ENCODE results near the gene PCSK5. TPM values are rescaled to one million over a fixed set of nuclear protein-coding genes. Genes with fewer than 3 reads are reported as not detected.

Gene PCSK5
- total RNA-seq, 1 experiment from 2014 or later = 7.5 TPM

DNA sequence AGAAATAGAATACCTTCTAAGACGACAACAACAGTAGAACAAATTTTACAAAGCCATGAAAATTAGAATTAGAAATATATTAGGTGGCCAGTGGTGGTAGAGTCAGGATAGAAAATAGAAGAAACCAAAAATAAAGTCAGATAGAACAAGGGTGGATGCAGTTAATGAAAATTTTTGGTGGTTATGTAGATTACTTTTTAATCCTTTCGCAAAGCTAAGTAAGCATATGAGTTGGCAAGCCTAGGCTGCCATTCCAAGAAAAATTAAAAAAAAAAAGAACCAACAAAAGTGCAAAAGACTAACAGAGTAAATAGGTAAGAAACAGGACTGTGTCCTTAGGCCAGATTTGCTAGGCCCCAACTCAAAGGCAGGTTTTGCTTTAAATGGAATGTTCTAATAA lies 56.8 kb downstream of the PCSK5 start:
- no CpG with 5 or more reads among the region's 2 CpGs for WGBS (ENCODE audit: extremely low coverage, insufficient read length, low lambda C conversion rate)
- H3K36me3 Mint-ChIP-seq (ENCODE audit: insufficient read depth in 1 of 3, low read depth in 3 of 3) = peaks cover 0 to 9% (median 2%) of the 10 kb centered on the region in 3 experiments; a peak in 3 of 7 replicates
- DNase-seq = no peak
- Histone ChIP-seq H2BK12ac (ENCODE audit: insufficient read length, low read depth, low read length) (no peak overlapping the region), H3K79me1 (ENCODE audit: insufficient read depth, low read depth, low read length, poor library complexity, severe bottlenecking) (no peaks in the 10 kb centered on the region), H3K56ac (ENCODE audit: insufficient read length, low read depth, low read length) (no peak overlapping the region), H3K18ac (ENCODE audit: insufficient read length, low read depth, low read length) (no peak overlapping the region), H3K27ac (ENCODE audit: insufficient read length, low read depth, low read length) (no peak overlapping the region), H3K79me2 (ENCODE audit: insufficient read depth, low read length) (no peaks in the 10 kb centered on the region), H4K5ac (ENCODE audit: insufficient read length, low read depth, low read length) (no peak overlapping the region), H4K20me1 (ENCODE audit: control insufficient read depth, insufficient read depth, insufficient read length) (no peaks in the 10 kb centered on the region), H4K91ac (ENCODE audit: insufficient read length, low read depth, low read length) (no peak overlapping the region), H3K9ac (ENCODE audit: extremely low read depth, insufficient read length, low read length) (no peak overlapping the region), H2AK5ac (ENCODE audit: insufficient read length, low read length) (no peak overlapping the region), H3K27me3 (ENCODE audit: insufficient read depth, low read length) (no peaks in the 10 kb centered on the region), H3K4me1 (ENCODE audit: insufficient read depth, low read length) (no peaks in the 10 kb centered on the region), H2BK120ac (ENCODE audit: low read depth, low read length, poor library complexity, severe bottlenecking) (no peak overlapping the region), H3K4ac (ENCODE audit: low read depth, low read length) (no peak overlapping the region), H2BK20ac (ENCODE audit: low read depth, low read length, poor library complexity, severe bottlenecking) (no peak overlapping the region), H3K9me3 (ENCODE audit: control insufficient read depth, low read depth, low read length) (no peaks in the 10 kb centered on the region), H3K23me2 (ENCODE audit: insufficient read length, low read depth, low read length, poor library complexity, severe bottlenecking) (no peaks in the 10 kb centered on the region), H3K23ac (ENCODE audit: insufficient read length, low read depth, low read length) (no peak overlapping the region), H3T11ph (ENCODE audit: low read length) (no peak overlapping the region), H3K4me2 (ENCODE audit: insufficient read depth, insufficient read length, low read length) (no peak overlapping the region), H4K8ac (replicated peaks; ENCODE audit: insufficient read length, low read depth, low read length) (no peak overlapping the region), H3K14ac (ENCODE audit: insufficient read depth, low read length) (no peak overlapping the region), H2BK5ac (ENCODE audit: insufficient read length, low read length) (no peak overlapping the region), H2AFZ (ENCODE audit: low read length) (no peak overlapping the region), H2BK15ac (ENCODE audit: low read depth, low read length) (no peak overlapping the region)
- peaks cover 0 to 5% of the 10 kb centered on the region in 2 experiments; a peak in 2 of 4 replicates for H3K4me1 Mint-ChIP-seq
- H3K27ac Mint-ChIP-seq = no peak overlapping the region
- TF ChIP-seq CTCF (conservative IDR thresholded peaks at IDR 0.05) = no peak
- no peak overlapping the region for H3K4me3 Mint-ChIP-seq
- H3K9me3 Mint-ChIP-seq = no peaks in the 10 kb centered on the region; a peak in 1 of 5 replicates
- no peaks in the 10 kb centered on the region for H3K27me3 Mint-ChIP-seq (ENCODE audit: low read depth)

Measured in H9 (cell line).